Mammary epithelial cell (primary cell): ENCODE data around the gene STARD7.

ENCODE experiments used
- EZH2 ChIP-seq: IDR thresholded peaks from 2 replicates; pipeline ENCODE4 v1.6.1; 2012; ENCODE audit warnings: low read length, inconsistent platforms, borderline replicate concordance
- TF ChIP-seq, protein P1 (sequence below), 2 donors: IDR thresholded peaks in 1 of 2; conservative IDR thresholded peaks in 1 of 2; 2 replicates each; pipeline ENCODE4 v1.5.1; 2011 to 2012; ENCODE audit warnings: inconsistent platforms in 2 of 2, low read length in 2 of 2, mild to moderate bottlenecking in 2 of 2, control low read depth in 1 of 2, low read depth in 1 of 2; ENCODE audit not compliant: insufficient read depth in 1 of 2; ENCODE audit errors: extremely low read depth in 1 of 2

DNA sequence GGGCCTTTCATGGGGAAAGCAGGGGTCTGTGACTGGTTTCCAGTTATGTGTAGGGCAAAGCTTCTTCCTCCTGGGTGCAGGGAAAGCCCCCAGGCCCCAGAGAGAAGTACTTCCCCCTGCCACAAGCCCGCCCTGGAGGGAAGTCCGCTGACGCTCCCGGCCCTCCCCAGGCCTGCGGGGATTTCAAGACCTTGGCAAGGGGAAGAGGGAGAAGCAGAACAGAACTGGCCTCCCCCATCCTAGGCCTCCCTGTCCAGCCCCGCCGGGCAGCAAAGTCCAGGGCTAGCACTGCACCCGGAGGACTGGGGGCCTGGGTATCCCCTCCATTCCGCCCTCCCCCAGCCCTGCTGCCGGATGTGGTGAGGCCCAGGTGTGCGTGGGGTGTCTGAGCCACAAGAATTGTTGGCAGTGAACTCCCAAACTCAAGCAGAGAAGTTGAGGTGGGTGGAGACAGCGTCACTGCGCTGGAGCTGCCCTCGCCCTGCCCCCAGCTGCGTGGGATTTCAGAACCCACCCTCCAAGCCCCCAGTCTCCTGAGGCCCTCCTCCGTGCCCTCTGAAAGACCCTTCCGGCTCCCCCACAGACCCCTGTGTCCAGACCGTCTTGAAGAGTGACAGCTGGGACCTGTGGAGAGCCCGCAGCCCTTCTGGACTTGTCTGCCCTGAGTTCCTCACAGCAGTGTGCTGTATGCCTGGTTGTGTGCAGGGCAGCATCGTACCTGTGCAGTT lies 62.3 kb downstream of the STARD7 start:
- TF ChIP-seq, protein P1, sequence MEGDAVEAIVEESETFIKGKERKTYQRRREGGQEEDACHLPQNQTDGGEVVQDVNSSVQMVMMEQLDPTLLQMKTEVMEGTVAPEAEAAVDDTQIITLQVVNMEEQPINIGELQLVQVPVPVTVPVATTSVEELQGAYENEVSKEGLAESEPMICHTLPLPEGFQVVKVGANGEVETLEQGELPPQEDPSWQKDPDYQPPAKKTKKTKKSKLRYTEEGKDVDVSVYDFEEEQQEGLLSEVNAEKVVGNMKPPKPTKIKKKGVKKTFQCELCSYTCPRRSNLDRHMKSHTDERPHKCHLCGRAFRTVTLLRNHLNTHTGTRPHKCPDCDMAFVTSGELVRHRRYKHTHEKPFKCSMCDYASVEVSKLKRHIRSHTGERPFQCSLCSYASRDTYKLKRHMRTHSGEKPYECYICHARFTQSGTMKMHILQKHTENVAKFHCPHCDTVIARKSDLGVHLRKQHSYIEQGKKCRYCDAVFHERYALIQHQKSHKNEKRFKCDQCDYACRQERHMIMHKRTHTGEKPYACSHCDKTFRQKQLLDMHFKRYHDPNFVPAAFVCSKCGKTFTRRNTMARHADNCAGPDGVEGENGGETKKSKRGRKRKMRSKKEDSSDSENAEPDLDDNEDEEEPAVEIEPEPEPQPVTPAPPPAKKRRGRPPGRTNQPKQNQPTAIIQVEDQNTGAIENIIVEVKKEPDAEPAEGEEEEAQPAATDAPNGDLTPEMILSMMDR (conservative IDR thresholded peaks at IDR 0.05 in 1 of 2, IDR thresholded peaks at IDR 0.05 in 1 of 2; ENCODE audit: extremely low read depth in 1 of 2, insufficient read depth in 1 of 2, low read depth in 1 of 2, low read length in 2 of 2) = no peak
- TF ChIP-seq EZH2 = no peak
